Neural progenitor cell (in vitro differentiated cells): Measurements from ENCODE around the gene ADH1C. TPM values are rescaled to one million over a fixed set of nuclear protein-coding genes. Genes with fewer than 3 reads are reported as not detected.

Source experiments
- DNase-seq: peaks from one replicate; pipeline ENCODE4 v3.0.0-alpha.2; 2016; ENCODE audit warnings: low spot score
- H2AFZ ChIP-seq: fragments of 200-600 bp; sonication (generic); replicated peaks from 2 replicates; pipeline ENCODE4 v1.6.1; 2016; ENCODE audit warnings: antibody characterized with exemption
- H3F3A ChIP-seq: fragments of 200-600 bp; sonication (generic); 2 replicates; pipeline ENCODE4 v1.6.1; 2016; ENCODE audit warnings: antibody characterized with exemption, low read depth
- H3K27ac ChIP-seq: fragments of 200-600 bp; sonication (generic); 2 replicates; pipeline ENCODE4 v1.5.1; 2016; ENCODE audit warnings: mild to moderate bottlenecking
- H3K27me3 ChIP-seq: fragments of 200-600 bp; sonication (generic); 2 replicates; pipeline ENCODE4 v1.6.1; 2016; ENCODE audit warnings: mild to moderate bottlenecking, moderate library complexity
- H3K36me3 ChIP-seq: fragments of 200-600 bp; sonication (generic); 2 replicates; pipeline ENCODE4 v1.5.1; 2016
- H3K4me1 ChIP-seq: fragments of 200-600 bp; sonication (generic); 2 replicates; pipeline ENCODE4 v1.6.1; 2016; ENCODE audit warnings: mixed run types
- H3K4me2 ChIP-seq: fragments of 200-600 bp; sonication (generic); 2 replicates; pipeline ENCODE4 v1.6.1; 2016
- H3K4me3 ChIP-seq: fragments of 200-600 bp; sonication (generic); 2 replicates; pipeline ENCODE4 v1.5.1; 2016
- H3K79me2 ChIP-seq: fragments of 200-600 bp; sonication (generic); 2 replicates; pipeline ENCODE4 v1.6.1; 2016; ENCODE audit warnings: low read depth
- H3K9ac ChIP-seq: fragments of 200-600 bp; sonication (generic); 2 replicates; pipeline ENCODE4 v1.6.1; 2016
- H3K9me3 ChIP-seq: fragments of 200-600 bp; sonication (generic); 2 replicates; pipeline ENCODE4 v1.5.1; 2016; ENCODE audit warnings: low read depth
- H4K20me1 ChIP-seq: fragments of 200-600 bp; sonication (generic); 2 replicates; pipeline ENCODE4 v1.6.1; 2016; ENCODE audit warnings: low read depth
- H3K27ac Mint-ChIP-seq: 3 replicates; pipeline ENCODE4 v1.8.0; 2021; ENCODE audit warnings: mixed read lengths
- H3K27me3 Mint-ChIP-seq: 2 replicates; pipeline ENCODE4 v1.8.0; 2022; ENCODE audit warnings: low read depth, mild to moderate bottlenecking, inconsistent platforms, moderate library complexity, mixed read lengths; ENCODE audit not compliant: insufficient read depth
- H3K36me3 Mint-ChIP-seq: 3 replicates; pipeline ENCODE4 v1.8.0; 2021; ENCODE audit warnings: mixed read lengths
- H3K4me1 Mint-ChIP-seq: 3 replicates; pipeline ENCODE4 v1.8.0; 2021; ENCODE audit warnings: mixed read lengths
- H3K4me3 Mint-ChIP-seq: 3 replicates; pipeline ENCODE4 v1.8.0; 2021; ENCODE audit warnings: mild to moderate bottlenecking, moderate library complexity, mixed read lengths
- H3K9me3 Mint-ChIP-seq: 3 replicates; pipeline ENCODE4 v1.8.0; 2020; ENCODE audit warnings: mixed read lengths
- EZH2 ChIP-seq: fragments of 200-600 bp; sonication (generic); IDR thresholded peaks from 2 replicates; pipeline ENCODE4 v1.6.1; 2017; ENCODE audit warnings: antibody characterized with exemption, mild to moderate bottlenecking, moderate library complexity
- EZH2phosphoT487 ChIP-seq: fragments of 200-600 bp; sonication (generic); IDR thresholded peaks from 2 replicates; pipeline ENCODE4 v1.6.1; 2017; ENCODE audit warnings: antibody characterized with exemption
- total RNA-seq: library from RNA; depleted of rRNA; stranded (reverse); fragments of >200 nt; gene quantifications from 2 replicates; pipeline ENCODE4 v1.2.3, GENCODE V29; 2015; ENCODE audit warnings: low replicate concordance
- TF ChIP-seq, protein P1 (sequence below): fragments of 200-600 bp; sonication (generic); IDR thresholded peaks from 2 replicates; pipeline ENCODE4 v1.5.1; 2017; ENCODE audit warnings: antibody characterized with exemption, mild to moderate bottlenecking

The ADH1C gene
- total RNA-seq, 1 donor from 2014 or later, result not detected

GRCh38 chr4:99315839-99316238 lies 36.7 kb downstream of the ADH1C start:
- Histone ChIP-seq H3K9me3 (no peaks in the 10 kb centered on the region), H4K20me1 (no peaks in the 10 kb centered on the region), H3K27me3 (no peaks in the 10 kb centered on the region), H3F3A (no peaks in the 10 kb centered on the region), H2AFZ (no peak overlapping the region), H3K79me2 (no peaks in the 10 kb centered on the region), H3K4me1 (no peaks in the 10 kb centered on the region), H3K9ac (no peak overlapping the region), H3K4me2 (no peak overlapping the region), H3K27ac (no peak overlapping the region), H3K36me3 (no peaks in the 10 kb centered on the region), H3K4me3 (no peak overlapping the region)
- DNase-seq, result no peak
- no peaks in the 10 kb centered on the region for H3K36me3 Mint-ChIP-seq
- H3K4me1 Mint-ChIP-seq, result peaks cover 3% of the 10 kb centered on the region
- H3K4me3 Mint-ChIP-seq, result no peak overlapping the region
- peaks cover 2% of the 10 kb centered on the region for H3K27me3 Mint-ChIP-seq
- TF ChIP-seq EZH2, result no peak
- TF ChIP-seq EZH2phosphoT487, result no peak
- TF ChIP-seq, protein P1, sequence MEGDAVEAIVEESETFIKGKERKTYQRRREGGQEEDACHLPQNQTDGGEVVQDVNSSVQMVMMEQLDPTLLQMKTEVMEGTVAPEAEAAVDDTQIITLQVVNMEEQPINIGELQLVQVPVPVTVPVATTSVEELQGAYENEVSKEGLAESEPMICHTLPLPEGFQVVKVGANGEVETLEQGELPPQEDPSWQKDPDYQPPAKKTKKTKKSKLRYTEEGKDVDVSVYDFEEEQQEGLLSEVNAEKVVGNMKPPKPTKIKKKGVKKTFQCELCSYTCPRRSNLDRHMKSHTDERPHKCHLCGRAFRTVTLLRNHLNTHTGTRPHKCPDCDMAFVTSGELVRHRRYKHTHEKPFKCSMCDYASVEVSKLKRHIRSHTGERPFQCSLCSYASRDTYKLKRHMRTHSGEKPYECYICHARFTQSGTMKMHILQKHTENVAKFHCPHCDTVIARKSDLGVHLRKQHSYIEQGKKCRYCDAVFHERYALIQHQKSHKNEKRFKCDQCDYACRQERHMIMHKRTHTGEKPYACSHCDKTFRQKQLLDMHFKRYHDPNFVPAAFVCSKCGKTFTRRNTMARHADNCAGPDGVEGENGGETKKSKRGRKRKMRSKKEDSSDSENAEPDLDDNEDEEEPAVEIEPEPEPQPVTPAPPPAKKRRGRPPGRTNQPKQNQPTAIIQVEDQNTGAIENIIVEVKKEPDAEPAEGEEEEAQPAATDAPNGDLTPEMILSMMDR, result no peak
- H3K27ac Mint-ChIP-seq, result no peak overlapping the region
- no peaks in the 10 kb centered on the region for H3K9me3 Mint-ChIP-seq

DNA sequence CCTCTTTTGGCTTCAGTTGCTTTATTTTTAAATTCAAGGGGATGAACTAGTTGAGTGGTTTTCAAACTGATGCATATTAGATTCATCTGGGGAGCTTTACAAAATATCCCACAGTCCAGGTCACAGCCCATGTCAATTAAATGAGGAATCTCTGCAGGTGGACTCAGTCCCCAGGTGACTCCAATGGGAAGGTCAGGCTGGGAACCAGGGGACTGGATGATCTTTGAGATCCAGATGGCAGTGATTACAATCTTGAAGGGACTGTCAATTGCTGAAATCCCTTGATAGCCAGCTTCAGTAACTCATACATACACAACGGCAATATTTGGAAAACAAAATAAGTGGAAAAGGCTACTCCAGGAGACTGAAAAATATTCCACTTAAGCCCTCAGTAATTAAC lies 38.3 kb downstream of the ADH1C start:
- Mint-ChIP-seq H3K9me3 (no peaks in the 10 kb centered on the region), H3K4me3 (no peak overlapping the region), H3K36me3 (no peaks in the 10 kb centered on the region), H3K4me1 (peaks cover 5% of the 10 kb centered on the region), H3K27me3 (peaks cover 2% of the 10 kb centered on the region), H3K27ac (no peak overlapping the region)
- no peaks in the 10 kb centered on the region for H3K36me3 ChIP-seq
- no peak overlapping the region for H2AFZ ChIP-seq
- no peak for DNase-seq
- H3K79me2 ChIP-seq, result no peaks in the 10 kb centered on the region
- no peak overlapping the region for H3K4me3 ChIP-seq
- H4K20me1 ChIP-seq, result no peaks in the 10 kb centered on the region
- peaks cover 9% of the 10 kb centered on the region for H3K4me1 ChIP-seq
- H3K27ac ChIP-seq, result no peak overlapping the region
- H3F3A ChIP-seq, result no peaks in the 10 kb centered on the region
- no peak overlapping the region for H3K9ac ChIP-seq
- H3K27me3 ChIP-seq, result no peaks in the 10 kb centered on the region
- no peak overlapping the region for H3K4me2 ChIP-seq
- TF ChIP-seq EZH2 (no peak), EZH2phosphoT487 (no peak)
- H3K9me3 ChIP-seq, result no peaks in the 10 kb centered on the region

DNA sequence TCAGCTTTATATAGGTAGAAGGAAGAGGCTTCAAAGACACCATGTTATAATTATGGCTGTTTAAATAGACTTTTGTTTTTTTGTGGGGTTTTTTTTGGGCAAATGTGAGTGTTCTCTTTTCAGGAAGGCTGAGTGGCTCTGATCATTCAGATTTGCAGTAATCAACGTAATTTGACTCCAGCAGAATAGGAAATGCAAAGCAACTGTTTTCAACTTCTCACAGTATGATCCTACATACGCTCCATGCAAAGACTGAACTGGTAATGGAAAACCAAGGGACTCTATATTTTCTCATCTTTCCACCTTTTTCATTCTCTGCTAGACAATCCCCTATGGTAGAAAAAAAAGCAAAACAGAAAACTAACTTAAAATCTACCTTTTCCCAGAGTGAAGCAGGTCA lies 42.2 kb downstream of the ADH1C start:
- H3K27me3 ChIP-seq, result no peaks in the 10 kb centered on the region
- no peak for TF ChIP-seq EZH2
- TF ChIP-seq, protein P1, result no peak
- TF ChIP-seq EZH2phosphoT487, result no peak
- Mint-ChIP-seq H3K27me3 (peaks cover 2% of the 10 kb centered on the region), H3K9me3 (no peaks in the 10 kb centered on the region), H3K36me3 (no peaks in the 10 kb centered on the region), H3K4me3 (no peak overlapping the region), H3K27ac (no peak overlapping the region), H3K4me1 (peaks cover 5% of the 10 kb centered on the region)
- no peak for DNase-seq
- H3K4me1 ChIP-seq, result peaks cover 9% of the 10 kb centered on the region
- H3K27ac ChIP-seq, result no peak overlapping the region
- no peak overlapping the region for H3K9ac ChIP-seq
- H4K20me1 ChIP-seq, result no peaks in the 10 kb centered on the region
- no peaks in the 10 kb centered on the region for H3K36me3 ChIP-seq
- H3K4me2 ChIP-seq, result no peak overlapping the region
- no peaks in the 10 kb centered on the region for H3F3A ChIP-seq
- H2AFZ ChIP-seq, result no peak overlapping the region
- no peak overlapping the region for H3K4me3 ChIP-seq
- no peaks in the 10 kb centered on the region for H3K9me3 ChIP-seq
- H3K79me2 ChIP-seq, result no peaks in the 10 kb centered on the region

- Histone ChIP-seq H3K9ac (no peak overlapping the region), H3K4me2 (no peak overlapping the region), H3K27me3 (no peaks in the 10 kb centered on the region), H3K4me1 (peaks cover 9% of the 10 kb centered on the region), H3K27ac (no peak overlapping the region), H2AFZ (no peak overlapping the region), H3F3A (no peaks in the 10 kb centered on the region), H3K79me2 (no peaks in the 10 kb centered on the region), H3K36me3 (no peaks in the 10 kb centered on the region), H3K9me3 (no peaks in the 10 kb centered on the region), H3K4me3 (no peak overlapping the region), H4K20me1 (no peaks in the 10 kb centered on the region)
- DNase-seq, result no peak
- no peak overlapping the region for H3K4me3 Mint-ChIP-seq
- H3K27me3 Mint-ChIP-seq, result no peaks in the 10 kb centered on the region
- peaks cover 3% of the 10 kb centered on the region for H3K4me1 Mint-ChIP-seq
- TF ChIP-seq, protein P1, result no peak
- TF ChIP-seq EZH2 (no peak), EZH2phosphoT487 (no peak)
- no peaks in the 10 kb centered on the region for H3K9me3 Mint-ChIP-seq
- H3K36me3 Mint-ChIP-seq, result no peaks in the 10 kb centered on the region
- H3K27ac Mint-ChIP-seq, result no peak overlapping the region
Observed at GRCh38 chr4:99305638-99306400, 46.7 kb downstream of the ADH1C start.
